ENCODE results near the gene PSMC3. TPM values are rescaled to one million over a fixed set of nuclear protein-coding genes. Genes with fewer than 3 reads are reported as not detected.

Gene PSMC3
- total and polyA plus RNA-seq, 2 of the 13 experiments (the other 11 are each of a cell fraction or from before 2014, with no cell fraction given), result 75.8 to 214 TPM

- ATAC-seq, result no peak
- in situ Hi-C loops (cut with HindIII; ENCODE audit: extremely low pct_ligation_motif_present, low pct_unique_long_range_greater_than_20kb), result no loop called here
- BruUV-seq (replicated peaks), result no TSS peak
- H3K79me2 ChIP-seq (ENCODE audit: insufficient read depth, low read length), result no peaks in the 10 kb centered on the region
- H3K9me3 ChIP-seq (ENCODE audit: low read length), result no peaks in the 10 kb centered on the region
- peaks cover 58% of the 10 kb centered on the region for H3K4me1 ChIP-seq (ENCODE audit: insufficient read depth, low read length)
- FAIRE-seq, result no peak
- no peaks in the 10 kb centered on the region for H4K20me1 ChIP-seq (ENCODE audit: insufficient read depth, low read length)
- H2AFZ ChIP-seq (ENCODE audit: low read length), result no peak overlapping the region
- no peak for DNase-seq (ENCODE audit: low spot score)
- CTCF ChIA-PET (ENCODE audit: low intra/inter-chr PET ratio, low total read pairs), result no interaction called here
- peak overlapping the region; percentile 65; the same call in 1 of the 2 replicates for H3K4me2 ChIP-seq (ENCODE audit: low read depth, low read length)
- H3K36me3 ChIP-seq (replicated peaks in 1 of 2; ENCODE audit: control insufficient read depth in 1 of 2, insufficient read depth in 2 of 2, low read length in 2 of 2), result no peaks in the 10 kb centered on the region
- H3K4me3 ChIP-seq (replicated peaks in 1 of 3; ENCODE audit: insufficient read depth in 1 of 3, low read depth in 2 of 3, low read length in 3 of 3), result no peak overlapping the region
- no peak overlapping the region for H3K9ac ChIP-seq (ENCODE audit: insufficient read depth, low read depth, low read length)
- no peak for TF ChIP-seq NFAT5 (CRISPR knock-in tag; IDR thresholded peaks at IDR 0.05)
- no peak for TF ChIP-seq ZC3H13 (CRISPR knock-in tag; IDR thresholded peaks at IDR 0.05)
- no peak for TF ChIP-seq ZNF773 (CRISPR knock-in tag; IDR thresholded peaks at IDR 0.05; ENCODE audit: borderline replicate concordance)
- peak; percentile 85 for TF ChIP-seq ZNF121 (CRISPR knock-in tag; IDR thresholded peaks at IDR 0.05)
- TF ChIP-seq ELF1 (CRISPR knock-in tag; IDR thresholded peaks at IDR 0.05), result no peak
- no peak for TF ChIP-seq ZNF800 (CRISPR knock-in tag; IDR thresholded peaks at IDR 0.05)
- POLR2A ChIA-PET, result no interaction called here
- H3K27ac ChIP-seq (ENCODE audit: extremely low read length, insufficient read depth, low read length), result no peak overlapping the region
- intact Hi-C loops (cut with micrococcal nuclease; ENCODE audit: unreplicated experiment), result no loop called here
- peaks cover 0 to 5% of the 10 kb centered on the region in 2 experiments; a peak in 2 of 5 replicates for H3K27me3 ChIP-seq (ENCODE audit: control insufficient read depth in 1 of 2, insufficient read depth in 2 of 2, low read length in 2 of 2)
- whole genome bisulfite sequencing (ENCODE audit: low lambda C conversion rate), result 71% methylated on average over 12 of the region's 16 CpGs
These were observed 34.4 kb downstream of the PSMC3 start for GRCh38 chr11:47391711-47392432.
